Chondrocyte (in vitro differentiated cells): ENCODE data around the gene SELP. TPM values are rescaled to one million over a fixed set of nuclear protein-coding genes. Genes with fewer than 3 reads are reported as not detected.

ENCODE experiments used
- DNase-seq: peaks from one replicate; pipeline ENCODE4 v3.0.0; 2021; ENCODE audit warnings: mixed read lengths, low spot score
- H3K27ac Mint-ChIP-seq: one replicate; pipeline ENCODE4 v1.8.0; 2021; ENCODE audit warnings: mild to moderate bottlenecking, moderate library complexity, mixed read lengths; ENCODE audit not compliant: unreplicated experiment
- H3K27me3 Mint-ChIP-seq: 2 replicates; pipeline ENCODE4 v1.8.0; 2021; ENCODE audit warnings: low read depth, mixed read lengths
- H3K36me3 Mint-ChIP-seq: 2 replicates; pipeline ENCODE4 v1.8.0; 2021; ENCODE audit warnings: low read depth, mixed read lengths
- H3K4me1 Mint-ChIP-seq: 2 replicates; pipeline ENCODE4 v1.8.0; 2021; ENCODE audit warnings: low read depth, mild to moderate bottlenecking, mixed read lengths
- H3K4me3 Mint-ChIP-seq: one replicate; pipeline ENCODE4 v1.8.0; 2021; ENCODE audit warnings: mild to moderate bottlenecking, moderate library complexity, mixed read lengths; ENCODE audit not compliant: unreplicated experiment
- H3K9me3 Mint-ChIP-seq: 2 replicates; pipeline ENCODE4 v1.8.0; 2021; ENCODE audit warnings: low read depth, mixed read lengths
- CTCF ChIP-seq: fragments of 200-600 bp; sonication (generic); IDR thresholded peaks from 2 replicates; pipeline ENCODE4 v1.5.0; 2021; ENCODE audit warnings: antibody characterized with exemption, mild to moderate bottlenecking, moderate library complexity
- total RNA-seq: library from RNA; stranded (reverse); gene quantifications from 3 replicates; pipeline ENCODE4 v1.2.1, GENCODE V29; 2021

Gene SELP
- total RNA-seq, 1 donor from 2014 or later, result not detected

GRCh38 chr1:169577981-169578738 lies 51.8 kb downstream of the SELP start:
- Mint-ChIP-seq H3K36me3 (no peaks in the 10 kb centered on the region), H3K9me3 (no peaks in the 10 kb centered on the region), H3K27ac (no peak overlapping the region), H3K4me1 (no peaks in the 10 kb centered on the region), H3K27me3 (peaks cover 21% of the 10 kb centered on the region), H3K4me3 (no peak overlapping the region)
- DNase-seq, result no peak
- no peak for TF ChIP-seq CTCF

GRCh38 chr1:169576935-169577331 lies 53.0 kb downstream of the SELP start:
- no peak for DNase-seq
- Mint-ChIP-seq H3K27ac (no peak overlapping the region), H3K9me3 (no peaks in the 10 kb centered on the region), H3K4me3 (no peak overlapping the region), H3K4me1 (no peaks in the 10 kb centered on the region), H3K27me3 (peaks cover 18% of the 10 kb centered on the region), H3K36me3 (no peaks in the 10 kb centered on the region)
- peak; percentile 12 for TF ChIP-seq CTCF

GRCh38 chr1:169576241-169576934 lies 53.5 kb downstream of the SELP start:
- no peak overlapping the region for H3K4me3 Mint-ChIP-seq
- no peaks in the 10 kb centered on the region for H3K36me3 Mint-ChIP-seq
- no peaks in the 10 kb centered on the region for H3K9me3 Mint-ChIP-seq
- peaks cover 18% of the 10 kb centered on the region for H3K27me3 Mint-ChIP-seq
- H3K4me1 Mint-ChIP-seq, result no peaks in the 10 kb centered on the region
- DNase-seq, result no peak
- TF ChIP-seq CTCF, result no peak
- H3K27ac Mint-ChIP-seq, result no peak overlapping the region

- Mint-ChIP-seq H3K4me1 (no peaks in the 10 kb centered on the region), H3K4me3 (no peak overlapping the region), H3K27me3 (peaks cover 23% of the 10 kb centered on the region), H3K9me3 (no peaks in the 10 kb centered on the region), H3K36me3 (no peaks in the 10 kb centered on the region), H3K27ac (no peak overlapping the region)
- no peak for TF ChIP-seq CTCF
- DNase-seq, result no peak
Observed at GRCh38 chr1:169574336-169574735, 55.6 kb downstream of the SELP start.

GRCh38 chr1:169572187-169572586 lies 57.7 kb downstream of the SELP start:
- Mint-ChIP-seq H3K36me3 (no peaks in the 10 kb centered on the region), H3K9me3 (no peaks in the 10 kb centered on the region), H3K27ac (no peak overlapping the region), H3K4me1 (no peaks in the 10 kb centered on the region), H3K4me3 (no peak overlapping the region), H3K27me3 (peaks cover 23% of the 10 kb centered on the region)
- no peak for TF ChIP-seq CTCF
- no peak for DNase-seq
